ENCODE data around the gene PHACTR1.

The PHACTR1 gene

DNA sequence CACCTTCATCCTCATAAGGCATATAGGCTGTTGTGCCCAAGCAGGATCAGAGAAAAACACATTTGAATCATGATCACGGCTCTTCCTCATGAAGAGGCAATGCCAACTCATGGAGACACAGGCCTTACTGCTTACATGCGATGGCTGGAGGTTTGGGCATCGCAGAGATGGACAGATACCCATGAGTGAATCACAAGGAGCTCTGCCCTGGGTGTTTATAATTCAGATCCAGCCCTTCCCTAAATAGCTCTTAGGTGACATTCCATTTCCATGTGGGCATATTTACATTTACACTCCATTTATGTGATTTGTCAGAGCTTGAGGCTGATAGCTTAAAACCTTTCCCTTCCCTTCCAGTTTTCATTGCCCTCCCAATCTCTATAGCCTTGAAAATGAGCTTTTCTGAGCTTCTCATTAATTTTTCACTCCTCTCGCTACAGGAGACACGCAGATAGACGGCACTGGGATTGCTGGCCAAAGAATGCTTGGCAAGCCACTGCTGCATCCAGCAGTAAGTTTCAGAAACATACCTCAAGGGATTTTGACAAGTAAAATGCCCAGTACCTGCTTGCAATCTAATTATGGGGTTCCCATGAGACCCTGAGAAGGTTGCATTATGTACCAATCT is 362.6 kb downstream of the PHACTR1 start:
- no peak for DNase-seq

GRCh38 chr6:13080462-13081188 is 364.1 kb downstream of the PHACTR1 start:
- no peak for DNase-seq

DNA sequence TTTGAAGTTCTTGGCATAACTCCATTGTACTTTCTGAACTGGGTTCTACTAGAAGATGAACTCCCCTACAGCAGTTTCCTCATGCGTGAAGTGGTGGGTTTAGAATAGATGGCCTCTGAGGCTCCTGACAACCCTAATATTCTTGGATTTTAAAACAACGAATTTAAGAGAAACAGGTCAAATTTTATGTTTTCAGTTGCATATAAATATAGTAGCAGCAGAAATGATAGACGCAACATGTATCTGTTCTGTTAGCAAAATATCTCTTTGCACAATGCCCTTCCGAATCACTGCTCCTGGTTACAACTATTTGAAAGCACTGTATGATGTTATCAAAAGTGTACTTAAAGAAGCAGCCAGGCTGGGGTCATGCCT is 364.6 kb downstream of the PHACTR1 start:
- DNase-seq, result no peak

DNA sequence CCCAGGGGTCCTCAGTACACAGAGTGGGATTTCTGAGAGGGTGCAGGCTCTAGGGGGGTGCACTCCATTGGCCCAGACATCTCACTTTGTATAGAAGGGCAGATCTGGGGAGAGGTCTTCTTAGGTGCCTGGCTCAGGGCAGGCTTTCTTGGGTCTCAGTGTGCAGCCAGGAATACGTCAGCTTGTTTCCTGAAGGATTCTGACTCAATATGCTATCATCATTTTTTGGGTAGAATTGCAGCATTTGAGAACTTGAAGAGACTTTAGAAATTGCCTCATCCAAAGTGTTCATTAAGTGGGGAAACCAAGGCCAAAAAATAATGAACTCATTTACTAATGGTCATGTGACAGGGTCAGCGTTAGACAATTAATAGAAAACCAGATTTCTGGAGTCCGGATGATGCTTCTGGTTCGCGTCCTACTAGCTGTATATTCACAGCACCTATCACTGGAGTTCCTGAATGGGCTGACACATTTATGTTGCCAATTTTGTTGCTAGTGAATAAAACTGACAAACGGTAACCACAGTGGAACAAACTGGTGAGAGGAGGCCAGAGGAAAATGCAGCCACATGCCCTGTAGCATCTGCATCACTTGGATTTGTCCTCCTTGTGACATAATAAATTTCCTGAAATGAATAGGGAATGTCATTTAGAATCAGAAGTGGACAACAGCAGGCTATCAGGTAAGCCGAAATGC is 372.9 kb downstream of the PHACTR1 start:
- no peak for DNase-seq

DNA sequence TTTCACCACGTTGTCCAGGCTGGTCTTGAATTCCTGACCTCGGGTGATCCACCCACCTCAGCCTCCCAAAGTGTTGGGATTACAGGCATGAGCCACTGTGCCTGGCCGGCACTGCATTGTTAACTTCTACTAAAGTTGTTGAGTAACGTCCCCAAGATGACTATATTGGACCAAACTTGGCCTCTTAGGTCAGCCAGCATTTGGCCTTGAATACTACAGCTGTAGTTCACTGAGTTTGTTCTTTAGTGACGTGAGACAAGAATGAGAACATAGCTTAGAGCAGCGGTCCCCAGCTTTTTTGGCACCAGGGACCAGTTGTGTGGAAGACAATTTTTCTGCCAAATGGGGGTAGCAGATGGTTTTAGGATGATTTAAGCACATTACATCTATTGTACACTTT is 374.6 kb downstream of the PHACTR1 start:
- no peak for DNase-seq

GRCh38 chr6:13094781-13095425 is 378.3 kb downstream of the PHACTR1 start:
- no peak for DNase-seq

DNA sequence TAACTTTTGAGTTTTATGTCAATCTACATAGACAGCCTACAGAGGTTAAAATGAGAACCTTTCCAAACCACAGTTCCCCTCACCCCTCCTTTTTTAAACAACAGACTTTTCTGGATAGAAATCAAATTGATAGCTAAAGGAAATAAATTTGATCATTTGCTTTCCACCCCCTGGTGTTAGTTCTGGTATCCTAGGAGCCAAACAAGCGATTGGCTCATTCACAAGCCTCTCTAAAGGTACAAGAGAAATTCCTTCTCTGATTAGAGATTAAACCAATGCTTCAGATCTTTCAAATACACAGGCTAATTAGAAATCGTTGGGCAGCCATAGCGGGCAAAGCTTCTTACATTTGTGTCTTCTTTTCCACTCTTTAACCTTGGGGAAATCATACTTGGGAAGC is 379.5 kb downstream of the PHACTR1 start:
- DNase-seq, result no peak

GRCh38 chr6:13097454-13097853 is 380.9 kb downstream of the PHACTR1 start:
- DNase-seq, result peak in 1 of 2 experiments; percentile 6

GRCh38 chr6:13098006-13098405 is 381.4 kb downstream of the PHACTR1 start:
- no peak for DNase-seq

DNA sequence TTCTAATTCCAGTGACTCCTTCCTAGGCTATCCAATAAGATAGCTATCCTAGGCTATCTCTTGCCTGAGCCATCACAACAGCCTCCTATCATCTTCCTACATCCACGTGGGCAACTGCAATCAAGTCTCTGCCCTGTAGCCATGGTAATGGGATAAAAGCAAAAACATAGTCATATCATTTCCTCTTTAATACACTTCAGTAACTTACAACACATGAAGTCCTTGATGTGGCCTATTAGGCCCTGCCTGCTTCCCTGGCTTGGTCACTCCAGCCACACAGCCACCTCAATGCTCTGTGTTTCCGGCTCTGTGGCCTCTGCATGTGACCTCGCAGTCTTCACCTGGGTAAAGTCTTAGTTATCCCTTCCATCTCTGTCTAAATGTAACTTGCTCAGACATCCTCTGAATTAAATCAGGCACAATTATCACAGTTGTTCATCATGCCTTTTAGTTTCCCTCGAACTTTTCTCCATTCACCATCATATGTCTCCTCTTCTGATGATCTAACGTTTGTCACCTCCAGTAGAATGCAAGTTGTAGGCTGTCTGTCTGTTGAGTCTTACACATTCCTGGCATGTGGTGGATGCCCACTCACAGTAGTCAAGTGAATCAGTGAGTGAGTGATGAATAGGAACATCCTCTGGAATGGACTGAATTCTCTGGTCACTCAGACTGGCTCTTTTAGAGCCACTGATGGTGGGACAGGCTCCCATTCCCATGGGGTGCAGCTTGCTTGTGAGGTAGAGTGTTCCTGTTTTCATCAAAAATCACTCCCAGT is 382.4 kb downstream of the PHACTR1 start:
- no peak for DNase-seq

GRCh38 chr6:13099771-13100170 is 383.2 kb downstream of the PHACTR1 start:
- no peak for DNase-seq

DNA sequence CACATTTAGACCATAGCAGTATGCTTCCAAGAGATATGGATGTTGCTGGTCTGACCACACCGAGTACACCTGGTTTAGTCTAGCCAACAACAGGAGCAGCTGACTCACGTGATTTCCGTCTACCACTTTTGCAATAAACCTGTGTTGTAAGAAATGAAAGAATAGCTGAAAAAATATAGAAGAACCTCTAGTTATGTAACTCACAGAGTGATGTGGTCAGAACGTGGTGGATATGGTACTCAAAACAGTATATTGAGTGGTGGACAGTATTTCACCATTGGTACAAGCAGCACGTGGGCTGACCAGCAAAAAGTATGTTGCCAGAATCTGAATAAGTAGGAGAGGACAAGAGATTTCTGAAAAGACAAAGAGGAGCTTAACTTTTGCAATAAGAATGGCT is 384.8 kb downstream of the PHACTR1 start:
- no peak for DNase-seq

GRCh38 chr6:13101985-13102384 is 385.4 kb downstream of the PHACTR1 start:
- no peak for DNase-seq

DNA sequence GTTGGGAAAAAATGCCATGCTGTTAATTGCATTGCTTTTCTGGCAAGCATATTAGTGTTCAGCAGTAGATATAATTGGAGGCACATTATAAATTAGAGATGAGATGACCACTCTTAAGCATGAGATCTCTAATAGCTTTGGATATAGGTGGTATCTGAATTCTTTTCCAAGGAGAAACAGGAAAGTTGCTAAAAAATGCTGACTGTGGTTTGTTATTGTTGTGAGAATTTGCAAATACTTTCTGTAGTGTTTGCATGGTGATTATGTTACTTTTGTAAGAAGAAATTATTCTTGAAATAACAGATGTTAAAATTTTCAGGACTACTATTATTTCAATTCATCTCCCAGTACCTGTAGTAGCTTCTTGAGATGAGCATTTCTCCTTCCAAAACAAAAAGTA is 386.6 kb downstream of the PHACTR1 start:
- no peak for DNase-seq

DNA sequence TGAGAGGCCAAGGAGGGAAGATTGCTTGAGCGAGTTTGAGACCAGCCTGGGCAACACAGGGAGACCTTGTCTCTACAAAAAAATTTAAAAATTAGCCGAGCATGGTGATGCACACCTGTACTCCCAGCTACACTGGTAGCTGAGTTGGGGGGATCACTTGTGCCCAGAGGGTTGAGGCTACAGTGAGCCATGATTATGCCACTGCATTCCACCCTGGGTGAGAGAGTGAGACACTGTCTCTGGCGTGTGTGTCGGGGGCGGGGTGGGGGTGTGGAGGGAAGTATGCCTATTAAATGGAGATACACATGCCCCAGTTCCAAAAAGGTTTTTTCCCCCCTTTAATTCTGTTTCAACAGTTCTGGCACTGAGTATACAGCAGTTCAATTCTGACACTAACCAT is 388.6 kb downstream of the PHACTR1 start:
- no peak for DNase-seq

GRCh38 chr6:13112921-13113320 is 396.4 kb downstream of the PHACTR1 start:
- DNase-seq, result no peak

DNA sequence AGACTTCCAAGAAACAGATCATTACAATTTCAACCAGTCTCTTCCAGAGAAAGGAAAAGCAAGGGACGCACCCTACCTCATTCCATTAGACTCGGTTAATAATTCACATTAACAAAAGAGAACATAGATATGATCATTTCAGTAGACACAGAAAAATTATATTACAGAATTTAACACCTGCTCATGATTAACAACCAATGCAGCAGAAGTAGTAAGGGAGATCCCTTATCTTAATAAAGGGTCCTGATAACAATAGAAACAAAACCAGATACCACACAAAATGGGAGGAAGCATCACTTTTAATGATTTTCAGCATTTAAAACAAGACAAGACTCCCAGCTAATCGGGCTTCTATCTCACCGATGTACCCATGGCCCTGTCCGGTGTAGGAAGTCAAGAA is 396.8 kb downstream of the PHACTR1 start:
- no peak for DNase-seq

GRCh38 chr6:13113981-13114593 is 397.5 kb downstream of the PHACTR1 start:
- peak; percentile 4 to 47 for DNase-seq

DNA sequence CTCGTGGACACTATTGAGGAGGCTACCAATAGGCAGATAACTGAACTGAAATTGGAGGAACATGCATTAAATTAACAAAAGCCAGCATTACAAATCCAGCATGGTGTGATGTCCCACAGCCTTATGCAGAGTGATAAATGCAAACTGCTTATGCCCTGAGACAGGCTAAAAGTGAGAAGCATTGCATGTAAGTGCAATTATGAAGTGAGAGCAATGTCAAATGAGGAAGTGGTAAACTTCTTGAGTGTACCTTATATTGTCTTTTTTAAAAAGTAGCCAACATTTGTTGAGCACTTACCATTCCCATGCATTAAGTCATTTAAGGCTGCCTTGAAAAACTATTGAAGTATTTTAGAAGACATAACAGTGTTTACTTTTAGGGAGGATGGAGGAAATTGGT is 399.6 kb downstream of the PHACTR1 start:
- no peak for DNase-seq

- no peak for DNase-seq
Observed at GRCh38 chr6:13117570-13117969, 401.0 kb downstream of the PHACTR1 start.

GRCh38 chr6:13119549-13119948 is 403.0 kb downstream of the PHACTR1 start:
- DNase-seq, result no peak
